ENCODE data around the gene FHOD1.
A peak's percentile ranks its signal among the peaks of the same experiment; 100 is the strongest.

DNA sequence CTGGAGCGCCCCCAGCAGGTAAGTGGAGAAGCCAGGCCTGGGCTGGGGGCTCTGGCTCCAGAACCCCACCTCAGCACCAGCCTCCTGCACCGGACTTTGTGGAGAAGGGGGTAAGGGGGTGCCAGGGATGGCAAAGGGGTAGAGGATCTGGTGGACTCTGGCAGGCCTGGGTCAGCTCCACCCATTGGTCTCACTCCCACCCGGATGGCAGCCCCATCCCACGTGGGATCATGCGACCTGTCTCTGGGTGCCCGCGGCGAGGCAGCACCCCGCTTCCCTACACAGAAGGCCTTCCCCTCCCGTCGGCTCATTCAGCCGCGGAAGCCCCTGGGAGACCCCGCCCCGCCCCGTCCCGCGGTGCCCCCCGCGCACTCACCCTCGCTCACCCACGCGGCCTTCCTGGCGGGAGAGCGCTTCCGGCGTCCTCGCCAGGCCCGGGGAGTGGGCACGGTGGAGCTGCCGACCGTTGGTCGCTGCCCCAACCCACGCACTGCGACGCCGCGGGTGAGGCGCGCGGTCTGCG lies 31.6 kb upstream of the FHOD1 start:
- TF ChIP-seq EZH2 (IDR thresholded peaks at IDR 0.05; ENCODE audit: borderline replicate concordance, low read length): no peak
- TF ChIP-seq, protein P1, sequence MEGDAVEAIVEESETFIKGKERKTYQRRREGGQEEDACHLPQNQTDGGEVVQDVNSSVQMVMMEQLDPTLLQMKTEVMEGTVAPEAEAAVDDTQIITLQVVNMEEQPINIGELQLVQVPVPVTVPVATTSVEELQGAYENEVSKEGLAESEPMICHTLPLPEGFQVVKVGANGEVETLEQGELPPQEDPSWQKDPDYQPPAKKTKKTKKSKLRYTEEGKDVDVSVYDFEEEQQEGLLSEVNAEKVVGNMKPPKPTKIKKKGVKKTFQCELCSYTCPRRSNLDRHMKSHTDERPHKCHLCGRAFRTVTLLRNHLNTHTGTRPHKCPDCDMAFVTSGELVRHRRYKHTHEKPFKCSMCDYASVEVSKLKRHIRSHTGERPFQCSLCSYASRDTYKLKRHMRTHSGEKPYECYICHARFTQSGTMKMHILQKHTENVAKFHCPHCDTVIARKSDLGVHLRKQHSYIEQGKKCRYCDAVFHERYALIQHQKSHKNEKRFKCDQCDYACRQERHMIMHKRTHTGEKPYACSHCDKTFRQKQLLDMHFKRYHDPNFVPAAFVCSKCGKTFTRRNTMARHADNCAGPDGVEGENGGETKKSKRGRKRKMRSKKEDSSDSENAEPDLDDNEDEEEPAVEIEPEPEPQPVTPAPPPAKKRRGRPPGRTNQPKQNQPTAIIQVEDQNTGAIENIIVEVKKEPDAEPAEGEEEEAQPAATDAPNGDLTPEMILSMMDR (IDR thresholded peaks at IDR 0.05; ENCODE audit: low read length): peak; percentile 80
